GM12878 (cell line): Measurements from ENCODE around the gene TANC1.

Experiments used
- E2F8 ChIP-seq: fragments of 450-650 bp; IDR thresholded peaks from 2 replicates; pipeline ENCODE4 v1.6.1; 2018; ENCODE audit warnings: mild to moderate bottlenecking, low read depth, moderate library complexity; ENCODE audit not compliant: partially characterized antibody
- HDAC6 ChIP-seq: fragments of 200-600 bp; sonication (generic); IDR thresholded peaks from one replicate; pipeline ENCODE4 v1.8.0; 2017; ENCODE audit warnings: antibody characterized with exemption; ENCODE audit not compliant: unreplicated experiment
- POLR2AphosphoS2 ChIP-seq: IDR thresholded peaks from 2 replicates; pipeline ENCODE4 v1.6.1; 2011; ENCODE audit warnings: low read depth, mild to moderate bottlenecking, low read length, improper control_type of control experiment, moderate library complexity
- RCOR1 ChIP-seq: conservative IDR thresholded peaks from 2 replicates; pipeline ENCODE4 v1.6.1; 2012; ENCODE audit warnings: low read depth, low read length, improper control_type of control experiment
- SIN3A ChIP-seq: IDR thresholded peaks from 2 replicates; pipeline ENCODE4 v1.6.1; 2012; ENCODE audit warnings: low read depth, low read length, improper control_type of control experiment
- TBL1XR1 ChIP-seq: IDR thresholded peaks from 2 replicates; pipeline ENCODE4 v1.6.1; 2012; ENCODE audit warnings: low read depth, low read length, improper control_type of control experiment
- ZNF274 ChIP-seq: IDR thresholded peaks from one replicate; pipeline ENCODE4 v1.8.0; 2011; ENCODE audit not compliant: insufficient read length, insufficient read depth

GRCh38 chr2:159103411-159103810 is 135.0 kb downstream of the TANC1 start:
- no peak for TF ChIP-seq RCOR1
- TF ChIP-seq E2F8 = no peak
- TF ChIP-seq HDAC6 = no peak
- TF ChIP-seq TBL1XR1 = no peak
- TF ChIP-seq ZNF274 = no peak
- no peak for TF ChIP-seq SIN3A
- no peak for TF ChIP-seq POLR2AphosphoS2
